Stimulated activated CD4-positive, alpha-beta T cell treated with anti-CD3 and anti-CD28 coated beads, Interleukin-2, amount 100 ng/mL, for 48 hours (primary cell): ENCODE measurements around the gene MUC4.
"Not testable (repeated sequence)": the region's sequence is repeated elsewhere in the genome, so short reads cannot be mapped to it uniquely, and the experiment has no call there.

Experiments
- DNase-seq, 2 donors: peaks; one replicate each; pipeline ENCODE4 v3.0.0-alpha.2; 2020

MUC4 gene

GRCh38 chr3:195777975-195778374, 33.8 kb downstream of the MUC4 start:
- no peak for DNase-seq

GRCh38 chr3:195774917-195775316, 36.8 kb downstream of the MUC4 start:
- DNase-seq, result peak; percentile 26 to 30

GRCh38 chr3:195773956-195774537, 37.7 kb downstream of the MUC4 start:
- no peak for DNase-seq

GRCh38 chr3:195771646-195772300, 40.0 kb downstream of the MUC4 start:
- no peak for DNase-seq

GRCh38 chr3:195770841-195771645, 40.7 kb downstream of the MUC4 start:
- DNase-seq, result not testable (repeated sequence)

- DNase-seq, result no peak
Measured at GRCh38 chr3:195770081-195770840, 41.5 kb downstream of the MUC4 start.

- DNase-seq, result no peak
Measured at GRCh38 chr3:195769551-195769950, 42.2 kb downstream of the MUC4 start.

- DNase-seq, result no peak
Measured at GRCh38 chr3:195768831-195769303, 42.9 kb downstream of the MUC4 start.

- no peak for DNase-seq
Measured at GRCh38 chr3:195768414-195768813, 43.3 kb downstream of the MUC4 start.

- no peak for DNase-seq
Measured at GRCh38 chr3:195767792-195768191, 43.9 kb downstream of the MUC4 start.

GRCh38 chr3:195766671-195767070, 45.1 kb downstream of the MUC4 start:
- DNase-seq, result no peak

GRCh38 chr3:195764961-195765706, 46.6 kb downstream of the MUC4 start:
- no peak for DNase-seq

GRCh38 chr3:195763843-195764825, 47.6 kb downstream of the MUC4 start:
- DNase-seq, result no peak

- no peak for DNase-seq
Measured at GRCh38 chr3:195763076-195763830, 48.5 kb downstream of the MUC4 start.

- DNase-seq, result no peak
Measured at GRCh38 chr3:195762611-195763010, 49.1 kb downstream of the MUC4 start.

- DNase-seq, result no peak
Measured at GRCh38 chr3:195762249-195762585, 49.5 kb downstream of the MUC4 start.

GRCh38 chr3:195761567-195762248, 50.0 kb downstream of the MUC4 start:
- no peak for DNase-seq

- no peak for DNase-seq
Measured at GRCh38 chr3:195761123-195761566, 50.6 kb downstream of the MUC4 start.

- DNase-seq, result no peak
Measured at GRCh38 chr3:195760345-195761122, 51.2 kb downstream of the MUC4 start.
